ENCODE measurements around the gene PGAP6. TPM values are rescaled to one million over a fixed set of nuclear protein-coding genes. Genes with fewer than 3 reads are reported as not detected.

PGAP6 gene
- total and polyA plus RNA-seq, 2 of the 13 experiments (the other 11 are each of a cell fraction or from before 2014, with no cell fraction given), result 52.7 to 136 TPM

- no peak for TF ChIP-seq RERE (CRISPR knock-in tag; IDR thresholded peaks at IDR 0.05; ENCODE audit: low read depth)
- TF ChIP-seq ZNF574 (CRISPR knock-in tag; IDR thresholded peaks at IDR 0.05), result peak; percentile 45; the same call in 1 of the 2 replicates
- TF ChIP-seq FOSL2 (CRISPR knock-in tag; IDR thresholded peaks at IDR 0.05), result peak; percentile 52; the same call in 1 of the 2 replicates
- no peak for TF ChIP-seq EP300 (IDR thresholded peaks at IDR 0.05; ENCODE audit: low read depth in 2 of 2, low read length in 2 of 2)
- 0 out of 2 replicates have a peak, but pooled peaks have one; percentile 21 for TF ChIP-seq EP300 (CRISPR knock-in tag; IDR thresholded peaks at IDR 0.05; ENCODE audit: borderline replicate concordance)
- peak; percentile 23; the same call in 1 of the 2 replicates for TF ChIP-seq IRF9 (CRISPR knock-in tag; IDR thresholded peaks at IDR 0.05; ENCODE audit: borderline replicate concordance)
- no peak for TF ChIP-seq JUND (CRISPR knock-in tag; IDR thresholded peaks at IDR 0.05)
- peak; percentile 30; the same call in 1 of the 2 replicates for TF ChIP-seq UBTF (CRISPR knock-in tag; IDR thresholded peaks at IDR 0.05)
- no peak for TF ChIP-seq LBX2 (CRISPR knock-in tag; IDR thresholded peaks at IDR 0.05; ENCODE audit: borderline replicate concordance)
- 0 out of 2 replicates have a peak, but pooled peaks have one; percentile 25 for TF ChIP-seq SPEN (CRISPR knock-in tag; IDR thresholded peaks at IDR 0.05; ENCODE audit: low read depth)
- TF ChIP-seq ZNF501 (CRISPR knock-in tag; IDR thresholded peaks at IDR 0.05), result peak; percentile 39; the same call in 1 of the 2 replicates
- TF ChIP-seq ZNF350 (CRISPR knock-in tag; IDR thresholded peaks at IDR 0.05; ENCODE audit: borderline replicate concordance, low read depth), result no peak
- TF ChIP-seq RAD21 (CRISPR knock-in tag; IDR thresholded peaks at IDR 0.05), result peak; percentile 94
- TF ChIP-seq CHD4 (IDR thresholded peaks at IDR 0.05; ENCODE audit: borderline replicate concordance, low read length), result peak; percentile 88
- 0 out of 2 replicates have a peak, but pooled peaks have one; percentile 32 for TF ChIP-seq KDM3A (CRISPR knock-in tag; IDR thresholded peaks at IDR 0.05; ENCODE audit: low read depth)
These were observed 10.1 kb upstream of the PGAP6 start (continued) for GRCh38 chr16:391885-392335.
